H1 (cell line): ENCODE measurements around the gene KDM6A. TPM values are rescaled to one million over a fixed set of nuclear protein-coding genes. Genes with fewer than 3 reads are reported as not detected.

Source experiments
- CTCF ChIA-PET: fragments of 300-600 bp; sonication (Branson Sonifier 250); formaldehyde crosslinking; loops from one replicate; lab custom pipeline; 2021; ENCODE audit not compliant: partially characterized antibody; lab: Charles Lee
- POLR2A ChIA-PET: fragments of 300-600 bp; sonication (Branson Sonifier 250); formaldehyde crosslinking; loops from one replicate; lab custom pipeline; 2021; ENCODE audit warnings: inconsistent platforms; ENCODE audit not compliant: partially characterized antibody; lab: Charles Lee
- DNase-seq, 2 experiments: peaks; one replicate each; pipeline versions ENCODE4 v3.0.0 to v3.0.0-alpha.2; 2010 to 2022; ENCODE audit warnings: low spot score in 2 of 2, low read depth in 1 of 2, mixed read lengths in 1 of 2
- FAIRE-seq: peaks from 2 replicates; lab custom pipeline; 2011; peaks lifted over from hg19 to GRCh38; lab: Jason Lieb, UNC
- H2AFZ ChIP-seq: 2 replicates; pipeline ENCODE4 v1.8.1; 2012; ENCODE audit warnings: low read length, inconsistent platforms
- H2AK5ac ChIP-seq: 2 replicates; pipeline ENCODE4 v1.6.1; 2013; ENCODE audit warnings: low read depth, low read length
- H2BK120ac ChIP-seq: replicated peaks from 2 replicates; pipeline ENCODE3; 2013; ENCODE audit warnings: low read depth, low read length, inconsistent platforms
- H2BK12ac ChIP-seq: 2 replicates; pipeline ENCODE4 v1.6.1; 2013; ENCODE audit warnings: low read depth, low read length
- H2BK15ac ChIP-seq: 2 replicates; pipeline ENCODE4 v1.6.1; 2013; ENCODE audit warnings: low read length
- H2BK20ac ChIP-seq: 2 replicates; pipeline ENCODE4 v1.6.1; 2013; ENCODE audit warnings: low read length
- H2BK5ac ChIP-seq: 2 replicates; pipeline ENCODE4 v1.6.1; 2013; ENCODE audit warnings: low read depth, low read length
- H3K14ac ChIP-seq: 2 replicates; pipeline ENCODE4 v1.6.1; 2013; ENCODE audit warnings: inconsistent platforms; ENCODE audit not compliant: insufficient read length
- H3K18ac ChIP-seq: 2 replicates; pipeline ENCODE4 v1.6.1; 2013; ENCODE audit warnings: low read length; ENCODE audit errors: extremely low read depth
- H3K23ac ChIP-seq: 2 replicates; pipeline ENCODE4 v1.6.1; 2013; ENCODE audit warnings: inconsistent platforms; ENCODE audit not compliant: insufficient read length
- H3K23me2 ChIP-seq: 2 replicates; pipeline ENCODE4 v1.6.1; 2013; ENCODE audit warnings: low read depth, low read length
- H3K27ac ChIP-seq: 2 replicates; pipeline ENCODE4 v1.6.1; 2011; ENCODE audit warnings: low read depth, low read length, inconsistent platforms
- H3K27me3 ChIP-seq, 4 experiments: replicated peaks in 1 of 4; 1 replicate in 1 of 4; 2 replicates in 3 of 4; pipeline versions ENCODE4 v1.6.1 to v1.8.1; 2011 to 2013; ENCODE audit warnings: low read length in 3 of 4, mild to moderate bottlenecking in 3 of 4, inconsistent platforms in 2 of 4, mixed read lengths in 2 of 4, moderate library complexity in 1 of 4; ENCODE audit not compliant: control insufficient read depth in 3 of 4, insufficient read depth in 3 of 4; ENCODE audit errors: extremely low read depth in 1 of 4
- H3K36me3 ChIP-seq, 4 experiments: 2 replicates each; pipeline versions ENCODE4 v1.6.1 to v1.8.1; 2011 to 2013; ENCODE audit warnings: mild to moderate bottlenecking in 4 of 4, low read length in 3 of 4, moderate library complexity in 2 of 4, control low read depth in 1 of 4, inconsistent platforms in 1 of 4; ENCODE audit not compliant: insufficient read depth in 4 of 4, control insufficient read depth in 2 of 4
- H3K4ac ChIP-seq: replicated peaks from 2 replicates; pipeline ENCODE3; 2013; ENCODE audit warnings: low read length, low read depth, mixed read lengths, inconsistent platforms; ENCODE audit not compliant: insufficient read length
- H3K4me1 ChIP-seq, 4 experiments: replicated peaks in 1 of 4; 1 replicate in 1 of 4; 2 replicates in 3 of 4; pipeline versions ENCODE4 v1.6.1 to v1.8.1; 2011 to 2013; ENCODE audit warnings: low read length in 3 of 4, inconsistent platforms in 2 of 4, mixed read lengths in 1 of 4; ENCODE audit not compliant: insufficient read depth in 4 of 4, control insufficient read depth in 3 of 4
- H3K4me2 ChIP-seq, 2 experiments: 2 replicates each; pipeline versions ENCODE4 v1.6.1 to v1.8.1; 2011 to 2013; ENCODE audit warnings: low read depth in 2 of 2, low read length in 2 of 2, control low read depth in 1 of 2, inconsistent platforms in 1 of 2, mild to moderate bottlenecking in 1 of 2; ENCODE audit not compliant: insufficient read depth in 1 of 2
- H3K4me3 ChIP-seq, 4 experiments: fragments of 200-600, 300-600 bp in 1 of 4; sonication (generic), shearing (Covaris generic), sonication (Bioruptor Twin) in 1 of 4; 2 replicates each; pipeline versions ENCODE4 v1.5.1 to v1.8.1; 2011 to 2016; ENCODE audit warnings: low read length in 4 of 4, low read depth in 3 of 4, control low read depth in 2 of 4, inconsistent platforms in 2 of 4, mild to moderate bottlenecking in 2 of 4, mixed read lengths in 1 of 4, moderate library complexity in 1 of 4; ENCODE audit not compliant: insufficient read depth in 2 of 4; ENCODE audit errors: extremely low read depth in 1 of 4
- H3K56ac ChIP-seq: replicated peaks from 2 replicates; pipeline ENCODE3; 2013; ENCODE audit warnings: low read depth, mild to moderate bottlenecking, mixed read lengths, low read length, inconsistent platforms; ENCODE audit not compliant: insufficient read length
- H3K79me1 ChIP-seq: 2 replicates; pipeline ENCODE4 v1.6.1; 2013; ENCODE audit warnings: low read depth, low read length, control low read depth
- H3K79me2 ChIP-seq, 2 experiments: 2 replicates each; pipeline versions ENCODE4 v1.6.1 to v1.8.1; 2012 to 2013; ENCODE audit warnings: low read length in 2 of 2, mild to moderate bottlenecking in 2 of 2, inconsistent platforms in 1 of 2; ENCODE audit not compliant: insufficient read depth in 2 of 2, control insufficient read depth in 1 of 2
- H3K9ac ChIP-seq, 4 experiments: replicated peaks in 1 of 4; 1 replicate in 1 of 4; 2 replicates in 3 of 4; pipeline versions ENCODE4 v1.6.1 to v1.8.1; 2011 to 2013; ENCODE audit warnings: low read depth in 3 of 4, low read length in 3 of 4, control low read depth in 2 of 4, mild to moderate bottlenecking in 2 of 4, moderate library complexity in 2 of 4, inconsistent platforms in 1 of 4; ENCODE audit errors: extremely low read depth in 1 of 4
- H3K9me3 ChIP-seq, 2 experiments: 2 replicates each; pipeline versions ENCODE4 v1.6.1 to v1.8.1; 2012 to 2013; ENCODE audit warnings: mild to moderate bottlenecking in 2 of 2, moderate library complexity in 2 of 2, control low read depth in 1 of 2, inconsistent platforms in 1 of 2, low read depth in 1 of 2, low read length in 1 of 2, mixed read lengths in 1 of 2; ENCODE audit not compliant: insufficient read depth in 2 of 2
- H4K20me1 ChIP-seq, 2 experiments: replicated peaks in 1 of 2; 2 replicates each; pipeline versions ENCODE3 to v1.8.1; 2011 to 2013; ENCODE audit warnings: inconsistent platforms in 2 of 2, low read length in 2 of 2, mild to moderate bottlenecking in 1 of 2; ENCODE audit not compliant: insufficient read depth in 2 of 2, control insufficient read depth in 1 of 2
- H4K5ac ChIP-seq: 2 replicates; pipeline ENCODE4 v1.6.1; 2013; ENCODE audit warnings: low read length, low read depth, mixed read lengths, inconsistent platforms; ENCODE audit not compliant: insufficient read length
- H4K8ac ChIP-seq: 2 replicates; pipeline ENCODE4 v1.8.0; 2013; ENCODE audit warnings: mild to moderate bottlenecking, moderate library complexity, low read length, inconsistent platforms; ENCODE audit not compliant: insufficient read depth; ENCODE audit errors: extremely low read depth
- H4K91ac ChIP-seq: replicated peaks from 2 replicates; pipeline ENCODE3; 2013; ENCODE audit warnings: low read length, mixed read lengths, inconsistent platforms; ENCODE audit not compliant: insufficient read length
- HDAC6 ChIP-seq: IDR thresholded peaks from one replicate; pipeline ENCODE4 v1.7.1; 2012; ENCODE audit warnings: low read depth, mild to moderate bottlenecking, inconsistent platforms, low read length, moderate library complexity
- MAX ChIP-seq: IDR thresholded peaks from 2 replicates; pipeline ENCODE4 v1.6.1; 2012; ENCODE audit warnings: inconsistent platforms
- SIX5 ChIP-seq: IDR thresholded peaks from 2 replicates; pipeline ENCODE4 v1.6.1; 2011; ENCODE audit warnings: mild to moderate bottlenecking, low read depth, low read length
- TAF7 ChIP-seq: optimal IDR thresholded peaks from 2 replicates; pipeline ENCODE3; 2011; ENCODE audit warnings: low read depth, mild to moderate bottlenecking, inconsistent platforms, low read length, moderate library complexity, borderline replicate concordance
- WGBS, 2 experiments: shearing (Covaris generic) in 1 of 2; methylation state at CpG; one replicate each; pipeline versions ENCODE4 v1.1.6 to v1.1.7; 2013 to 2015; ENCODE audit warnings: low lambda C conversion rate in 2 of 2, mixed read lengths in 2 of 2, inconsistent platforms in 1 of 2, low coverage in 1 of 2, missing lambda C conversion rate in 1 of 2; ENCODE audit not compliant: insufficient replicate concordance in 2 of 2, insufficient coverage in 1 of 2, insufficient read length in 1 of 2; ENCODE audit errors: extremely low coverage in 1 of 2, missing lambda C conversion rate in 1 of 2; 5-methylcytosine and 5-hydroxymethylcytosine counted together
- polyA plus RNA-seq, 7 experiments: library from polyadenylated mRNA; depleted of rRNA in 3 of 7; stranded (reverse) in 5 of 7; unstranded in 2 of 7; fragments of >200 nt in 5 of 7; fragments of 200-250 nt in 2 of 7; gene quantifications; 1 replicate in 5 of 7; 2 replicates in 1 of 7; 4 replicates in 1 of 7; pipeline versions ENCODE4 v1.2.1 to v1.2.3, GENCODE V29; 2011 to 2013; ENCODE audit warnings: missing spikeins in 2 of 7, mixed read lengths in 2 of 7
- total RNA-seq: library from RNA; stranded (reverse); fragmentation: NEBNext Ultra II Directional; extraction: Animal tissue kit (Norgen Biotek cat#: 25700); gene quantifications from 2 replicates; pipeline ENCODE4 v1.2.1, GENCODE V29; 2021

Gene KDM6A
- total and polyA plus RNA-seq, 2 of the 8 experiments (the other 6 are each of a cell fraction or from before 2014, with no cell fraction given), result 43.5 to 58.4 TPM

GRCh38 chrX:45022150-45022549, 149.2 kb downstream of the KDM6A start:
- no peak overlapping the region for H3K23ac ChIP-seq
- ChIA-PET POLR2A (interaction anchor here (0.7 kb wide), 1 partner anchor 71 kb away, joined by 3 read pairs; no protein-coding TSS in a partner anchor), CTCF (no interaction called here)
- H3K56ac ChIP-seq, result no peak overlapping the region
- H3K27me3 ChIP-seq, result no peaks in the 10 kb centered on the region
- no peak for DNase-seq
- H2BK120ac ChIP-seq, result no peak overlapping the region
- H2AK5ac ChIP-seq, result no peak overlapping the region
- H3K23me2 ChIP-seq, result no peaks in the 10 kb centered on the region
- no peak for FAIRE-seq
- H2BK12ac ChIP-seq, result no peak overlapping the region
- H2BK20ac ChIP-seq, result no peak overlapping the region
- no peaks in the 10 kb centered on the region for H3K79me1 ChIP-seq
- H3K14ac ChIP-seq, result no peak overlapping the region
- H4K5ac ChIP-seq, result no peak overlapping the region
- H3K4me3 ChIP-seq, result no peak overlapping the region
- H3K79me2 ChIP-seq, result peaks cover 0 to 96% of the 10 kb centered on the region in 2 experiments; a peak in 2 of 4 replicates
- H3K9me3 ChIP-seq, result no peaks in the 10 kb centered on the region
- H4K20me1 ChIP-seq, result peaks cover 5 to 6% of the 10 kb centered on the region in 2 experiments
- H2AFZ ChIP-seq, result no peak overlapping the region
- H4K8ac ChIP-seq, result no peak overlapping the region
- 90% methylated on average over 4 of the region's 5 CpGs; no CpG with 5 or more reads in 1 of the 2 experiments for WGBS, 2 experiments
- no peak overlapping the region for H4K91ac ChIP-seq
- H3K4ac ChIP-seq, result no peak overlapping the region
- H2BK15ac ChIP-seq, result no peak overlapping the region
- no peak overlapping the region for H3K9ac ChIP-seq
- no peak overlapping the region for H3K18ac ChIP-seq
- H3K4me2 ChIP-seq, result no peak overlapping the region
- 0 out of 8 replicates have a peak, but pooled peaks cover 0 to 3% (median 0%) of the 10 kb centered on the region in 4 experiments for H3K36me3 ChIP-seq
- no peak overlapping the region for H2BK5ac ChIP-seq
- no peak overlapping the region for H3K27ac ChIP-seq
- H3K4me1 ChIP-seq, result peaks cover 0 to 5% (median 0%) of the 10 kb centered on the region in 4 experiments; a peak in 1 of 7 replicates
- TF ChIP-seq MAX (no peak), TAF7 (no peak), SIX5 (no peak), HDAC6 (no peak)
